Left colon (tissue), 2 donors: ENCODE data around the gene RALGPS1. TPM values are rescaled to one million over a fixed set of nuclear protein-coding genes. Genes with fewer than 3 reads are reported as not detected.
A peak's percentile ranks its signal among the peaks of the same experiment; 100 is the strongest.

Experiments used
- ATAC-seq: fragments of 200-7000 bp; cut with Tn5 transposase; one replicate; pipeline ENCODE4 v1.9.1; 2020; ENCODE audit warnings: mild to moderate bottlenecking, moderate library complexity
- DNase-seq, 2 donors: peaks; one replicate each; pipeline ENCODE4 v3.0.0-alpha.2; 2020
- intact Hi-C, 2 donors: fragments of 100-400 bp; cut with DNase I in 1 of 2; cut with micrococcal nuclease in 1 of 2; formaldehyde crosslinking; loops; one replicate each; pipeline versions ENCODE4 v1.11.2 to v1.14.0; 2022; cut with DNase I, micrococcal nuclease
- total RNA-seq, 2 donors: library from RNA; stranded (reverse); fragmentation: NEBNext Ultra II Directional; extraction: Animal tissue kit (Norgen Biotek cat#: 25700); gene quantifications; one replicate each; pipeline ENCODE4 v1.2.1, GENCODE V29; 2021
- donor health status: DM: no; HTN: no; CAD: no.
- donor health status: DM: yes; HTN: yes; CAD: no.

The RALGPS1 gene
- total RNA-seq, 2 donors from 2014 or later, result 32.7 to 46.5 TPM

DNA sequence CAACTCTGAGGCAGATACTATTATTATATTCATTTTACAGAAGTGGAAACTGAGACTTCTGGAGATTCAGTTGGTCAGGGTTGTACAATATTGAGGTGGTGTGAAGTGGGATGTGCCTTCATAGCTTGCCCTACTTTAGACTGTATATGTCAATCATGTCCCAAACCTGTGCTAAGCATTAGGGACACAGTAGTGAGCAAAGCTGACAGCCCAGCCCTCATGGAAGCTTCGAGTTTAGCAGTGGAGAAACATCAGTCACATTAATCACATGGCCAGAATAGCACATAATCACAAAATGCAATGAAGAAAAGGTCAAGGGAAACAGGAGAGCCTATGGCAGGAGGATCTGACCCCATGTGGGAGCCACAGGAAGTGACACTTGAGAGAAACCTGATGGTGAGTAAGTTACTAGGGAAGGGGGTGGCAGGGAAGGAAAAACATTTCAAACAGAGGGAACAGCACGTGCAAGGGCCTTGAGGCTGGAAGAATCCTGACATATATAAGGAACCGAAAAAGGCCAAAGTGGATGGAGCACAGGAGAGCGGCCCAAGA is 20.5 kb upstream of the RALGPS1 start:
- DNase-seq (no peak), ATAC-seq (no peak)
- intact Hi-C loops, result no loop called here

DNA sequence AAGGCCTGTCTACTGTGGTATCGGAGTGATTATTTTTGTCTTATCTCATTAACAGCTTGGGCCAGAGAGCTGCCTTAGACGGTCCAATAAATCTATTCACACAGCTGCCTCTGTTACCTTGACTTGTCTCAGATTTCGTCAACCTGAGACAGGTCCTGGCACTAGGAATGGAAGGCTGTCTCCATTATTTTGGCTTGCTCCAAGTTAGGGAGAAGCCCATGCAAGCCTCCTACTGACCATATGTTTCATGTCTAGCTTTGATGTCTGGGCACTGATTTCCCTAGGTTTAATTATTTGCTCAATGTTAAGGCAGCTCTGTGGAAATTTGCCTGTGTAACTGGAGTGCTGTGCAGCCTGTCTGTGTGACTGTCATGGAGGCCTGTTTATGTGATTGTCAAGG is 12.4 kb upstream of the RALGPS1 start:
- ATAC-seq (no peak), DNase-seq (no peak)
- intact Hi-C loops, result no loop called here

DNA sequence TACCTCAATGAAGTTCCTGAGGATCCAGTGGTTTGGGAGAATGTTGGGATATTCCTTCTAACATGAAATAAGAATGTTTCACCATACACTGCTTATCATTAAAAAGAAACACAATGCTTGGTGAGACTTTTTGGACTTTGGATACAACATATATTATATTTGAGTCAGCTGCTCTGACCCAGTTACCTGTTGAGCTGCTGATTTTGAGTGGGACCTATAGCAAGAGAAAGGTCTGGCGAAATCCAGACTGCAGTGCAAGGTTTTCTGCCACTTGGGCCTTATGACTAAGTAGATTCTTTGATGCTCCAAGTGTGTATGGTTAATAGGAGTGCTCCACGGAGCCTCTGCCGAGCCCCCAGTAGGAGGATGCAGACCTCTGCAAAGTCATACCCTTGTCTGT is 10.0 kb upstream of the RALGPS1 start:
- DNase-seq, result no peak
- intact Hi-C loops, result no loop called here
- ATAC-seq, result no peak

DNA sequence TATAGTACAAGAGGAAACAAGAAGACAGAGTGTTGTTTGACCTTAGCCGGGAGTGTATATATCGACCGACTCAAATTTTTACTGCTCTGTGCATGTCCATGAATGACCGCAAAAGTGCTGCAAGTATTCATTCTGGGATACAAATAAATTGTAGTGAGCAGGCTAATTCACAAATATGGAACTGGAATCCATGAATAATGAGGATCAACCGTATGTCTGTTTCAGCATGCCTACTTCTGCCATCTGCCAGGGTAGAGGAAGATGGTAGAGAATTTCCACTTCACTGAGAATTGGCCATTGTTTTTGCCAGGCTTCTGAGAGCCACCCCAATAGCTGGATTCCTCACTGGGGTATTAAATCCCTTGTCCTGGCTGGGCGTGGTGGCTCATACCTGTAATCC is 8.5 kb upstream of the RALGPS1 start:
- intact Hi-C loops, result no loop called here
- no peak for ATAC-seq

DNA sequence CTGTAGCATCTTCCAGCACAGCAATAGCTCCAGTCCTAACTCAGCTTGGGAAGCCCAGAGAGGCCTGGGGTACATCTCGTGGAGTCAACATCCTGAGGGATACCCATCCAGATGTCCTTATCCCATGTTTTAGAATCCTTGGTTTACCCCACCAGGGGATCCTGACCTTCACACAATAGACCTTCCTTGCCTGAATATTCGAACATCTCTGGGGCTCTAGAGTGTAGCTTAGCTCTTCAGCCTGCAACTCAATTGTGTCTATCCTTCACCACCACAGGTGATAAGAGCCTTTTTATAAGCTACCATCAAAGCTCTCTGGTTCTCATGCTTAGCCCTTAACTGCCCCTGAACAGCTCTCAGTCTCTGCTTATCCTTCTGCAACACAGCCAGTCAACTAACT is 7.5 kb upstream of the RALGPS1 start:
- ATAC-seq (no peak), DNase-seq (no peak)
- intact Hi-C loops, result no loop called here

More for the DNA sequence above, 8.5 kb upstream of the RALGPS1 start:
- DNase-seq, result no peak

DNA sequence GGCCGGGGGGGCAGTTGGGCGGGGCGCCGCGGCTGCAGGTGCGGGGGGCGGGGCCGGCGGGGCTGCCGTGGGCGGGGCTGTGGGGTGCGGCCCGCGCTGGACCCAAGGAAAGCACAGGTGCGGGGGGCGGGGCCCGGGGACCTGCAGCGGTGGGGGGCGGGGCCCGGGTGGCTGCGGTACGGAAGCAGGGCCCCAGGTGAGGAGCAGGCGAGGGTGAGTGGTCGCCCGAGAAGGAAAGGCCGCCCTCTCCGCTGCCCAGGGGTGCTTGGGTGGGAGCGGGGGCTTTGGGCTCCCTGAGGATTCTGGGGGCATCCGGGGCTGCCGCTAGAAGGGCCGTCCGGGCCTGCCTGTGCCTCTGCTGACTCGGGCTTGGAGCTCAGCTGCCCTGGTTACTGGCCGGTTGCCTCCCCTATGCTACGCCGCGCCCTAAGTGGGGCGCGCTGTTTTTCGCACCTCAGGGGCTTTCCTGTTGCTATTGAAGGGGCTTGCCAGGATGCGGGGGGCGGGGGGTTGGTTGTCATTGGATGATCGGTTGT is 767 bp downstream of the RALGPS1 start:
- DNase-seq (peak; percentile 84 to 95), ATAC-seq (peak; percentile 83)
- intact Hi-C loops, result no loop called here

DNA sequence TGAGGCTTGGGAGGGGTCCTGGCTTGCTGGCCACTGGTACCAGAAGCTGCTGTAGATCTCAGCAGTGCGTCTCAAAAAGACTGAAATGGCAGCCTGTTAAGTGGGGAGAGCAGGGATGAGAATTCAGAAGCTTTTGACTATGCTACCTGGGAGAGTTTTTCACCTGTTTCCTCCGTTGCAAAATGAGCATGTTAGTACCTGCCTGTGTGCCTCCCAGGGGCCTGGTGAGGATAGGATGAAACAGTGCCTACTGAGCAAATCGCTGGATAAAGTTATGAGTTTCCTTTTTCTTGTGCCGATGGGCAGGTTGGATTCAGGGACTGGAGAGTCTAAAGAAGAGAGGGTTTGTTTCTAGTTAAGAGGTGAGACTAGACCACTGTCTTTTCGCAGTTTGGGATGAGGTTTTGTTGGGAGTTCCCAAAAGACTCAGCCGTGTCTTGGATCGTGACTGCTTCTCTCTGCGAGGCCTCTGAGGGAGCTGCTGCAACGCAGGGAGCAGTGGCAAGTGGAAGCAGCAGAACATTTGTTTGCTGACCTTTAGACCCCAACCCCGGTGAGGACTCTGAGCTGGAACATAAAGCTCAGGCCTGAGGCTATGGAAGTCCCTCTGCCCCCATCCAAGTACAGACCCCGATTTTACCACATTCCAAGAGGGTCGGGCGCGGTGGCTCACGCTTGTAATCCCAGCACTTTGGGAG is 1.4 kb downstream of the RALGPS1 start:
- peak in 1 of 2 donors; percentile 11 for DNase-seq
- no peak for ATAC-seq
- intact Hi-C loops, result no loop called here

DNA sequence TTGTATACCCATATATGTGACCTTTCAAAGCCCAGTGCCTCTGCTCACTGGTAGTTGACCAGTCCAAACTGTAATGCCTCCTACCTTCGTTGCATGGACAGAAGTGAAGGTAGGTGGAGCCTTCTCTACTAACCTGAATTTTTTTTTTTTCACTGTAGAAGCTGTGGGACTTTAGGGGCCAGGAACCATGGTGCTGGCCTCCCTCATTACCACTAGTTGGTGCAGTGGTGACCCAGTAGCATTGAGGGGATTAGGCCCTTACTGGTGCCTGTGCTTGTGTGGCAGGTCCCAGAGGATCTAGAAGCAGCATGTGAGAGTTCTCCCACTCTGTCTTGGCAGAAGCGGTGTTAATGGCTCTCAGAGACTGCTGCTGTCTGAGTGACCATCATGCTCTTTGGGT is 2.3 kb downstream of the RALGPS1 start:
- no peak for DNase-seq

DNA sequence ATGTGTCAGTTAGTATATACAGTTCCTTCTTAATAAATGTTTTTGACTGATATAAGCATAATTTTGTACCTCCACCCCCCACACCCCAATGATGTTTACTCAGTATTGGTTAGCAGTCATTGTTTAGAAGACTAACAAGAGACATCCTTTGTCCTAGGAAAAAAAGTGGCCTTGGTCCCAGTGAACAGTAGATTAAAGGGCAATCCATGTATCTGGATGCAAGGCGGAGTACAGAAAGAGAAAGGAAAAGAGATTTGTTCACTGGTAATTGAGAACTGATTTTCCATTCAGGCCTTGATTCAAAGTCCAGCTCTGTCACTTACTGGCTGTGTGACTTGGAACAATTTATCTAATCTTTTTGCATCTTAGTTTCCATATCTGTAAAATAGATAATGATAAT is 4.6 kb downstream of the RALGPS1 start:
- ATAC-seq (no peak), DNase-seq (no peak)
- intact Hi-C loops, result no loop called here

More for the DNA sequence above, 2.3 kb downstream of the RALGPS1 start:
- ATAC-seq, result no peak
- intact Hi-C loops, result no loop called here

DNA sequence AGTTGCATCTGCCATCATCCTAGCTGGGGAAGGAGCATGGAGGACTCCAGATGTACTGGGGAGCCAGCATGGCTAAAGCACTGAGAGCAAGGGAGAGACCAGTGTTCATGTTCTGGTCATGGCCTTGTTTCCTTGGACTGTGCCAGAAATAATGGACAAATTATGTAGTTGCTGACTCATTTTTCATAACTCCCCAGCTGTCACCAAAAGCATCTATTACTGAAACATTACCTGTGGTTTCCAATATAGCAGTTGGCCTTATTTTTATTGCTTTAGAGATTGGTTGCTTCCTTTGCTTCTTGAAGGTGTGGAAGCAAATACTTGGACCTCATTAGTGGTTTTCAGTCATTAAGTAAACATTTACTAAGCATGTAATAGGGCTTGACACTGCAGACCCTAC is 11.3 kb downstream of the RALGPS1 start:
- intact Hi-C loops, result no loop called here
- ATAC-seq (no peak), DNase-seq (no peak)

DNA sequence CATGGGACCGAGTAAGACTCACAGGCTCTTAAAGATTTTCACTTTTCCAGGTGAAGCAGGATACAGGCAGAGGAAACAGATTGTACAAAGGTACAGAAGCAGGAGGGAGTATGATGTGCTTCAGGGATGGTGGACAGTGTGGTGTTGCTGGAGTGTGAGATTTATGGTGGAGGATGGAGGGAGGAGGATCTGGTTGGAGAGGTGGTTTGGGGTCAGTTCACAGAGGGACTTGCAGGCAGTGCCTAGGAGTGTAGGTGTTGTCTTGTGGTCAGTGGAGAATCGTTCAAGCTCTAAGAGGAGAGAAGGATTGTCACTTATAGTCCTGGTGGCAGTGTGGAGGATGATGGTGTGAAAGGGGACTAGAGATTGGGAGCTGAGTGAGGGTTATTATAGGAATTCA is 11.8 kb downstream of the RALGPS1 start:
- ATAC-seq (no peak), DNase-seq (no peak)
- intact Hi-C loops, result no loop called here

DNA sequence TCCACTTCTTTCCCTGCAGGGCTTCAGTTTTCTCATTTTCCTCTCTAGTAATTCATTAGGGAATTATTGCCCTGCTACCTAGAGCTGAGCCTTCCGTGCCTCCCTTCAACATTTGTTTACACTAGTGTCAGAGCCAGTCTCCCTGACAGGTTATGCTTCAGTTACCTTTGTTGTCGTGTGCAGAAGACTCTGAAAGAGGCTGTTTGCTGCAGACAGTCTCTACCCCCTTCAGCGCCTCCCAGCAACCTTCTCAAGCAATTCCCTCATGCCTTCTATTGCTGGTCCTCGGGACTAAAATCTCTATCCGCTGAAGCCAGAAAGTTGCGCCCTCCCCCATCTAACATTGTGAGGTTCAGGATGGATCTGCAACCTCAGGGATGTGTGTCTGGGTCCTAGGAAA is 12.8 kb downstream of the RALGPS1 start:
- DNase-seq (no peak), ATAC-seq (no peak)

DNA sequence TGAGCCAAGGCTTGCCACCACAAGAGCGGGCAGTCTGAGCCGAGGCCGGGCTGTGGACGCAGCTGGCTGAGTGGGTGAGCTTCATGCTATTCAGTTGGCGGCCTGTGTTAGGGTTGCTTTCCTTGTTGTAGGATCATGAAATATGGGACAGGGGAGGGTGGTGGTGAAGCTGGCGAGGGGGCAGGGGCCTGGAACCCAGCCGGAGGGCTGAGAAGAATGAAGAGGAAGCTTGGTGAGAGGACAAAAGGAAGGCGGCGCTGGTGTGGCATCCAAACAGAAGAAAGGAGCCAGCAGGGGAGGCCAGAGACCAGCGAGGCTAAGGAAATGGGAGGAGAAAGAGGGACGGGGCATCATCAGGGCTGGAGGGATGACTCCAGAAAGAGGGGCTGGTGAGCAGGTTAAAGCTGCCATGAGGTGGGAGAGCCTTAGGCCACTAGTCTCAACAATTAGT is 18.3 kb downstream of the RALGPS1 start:
- ATAC-seq, result no peak
- no peak for DNase-seq
- intact Hi-C loops, result no loop called here

More for the DNA sequence above, 12.8 kb downstream of the RALGPS1 start:
- intact Hi-C loops, result no loop called here

DNA sequence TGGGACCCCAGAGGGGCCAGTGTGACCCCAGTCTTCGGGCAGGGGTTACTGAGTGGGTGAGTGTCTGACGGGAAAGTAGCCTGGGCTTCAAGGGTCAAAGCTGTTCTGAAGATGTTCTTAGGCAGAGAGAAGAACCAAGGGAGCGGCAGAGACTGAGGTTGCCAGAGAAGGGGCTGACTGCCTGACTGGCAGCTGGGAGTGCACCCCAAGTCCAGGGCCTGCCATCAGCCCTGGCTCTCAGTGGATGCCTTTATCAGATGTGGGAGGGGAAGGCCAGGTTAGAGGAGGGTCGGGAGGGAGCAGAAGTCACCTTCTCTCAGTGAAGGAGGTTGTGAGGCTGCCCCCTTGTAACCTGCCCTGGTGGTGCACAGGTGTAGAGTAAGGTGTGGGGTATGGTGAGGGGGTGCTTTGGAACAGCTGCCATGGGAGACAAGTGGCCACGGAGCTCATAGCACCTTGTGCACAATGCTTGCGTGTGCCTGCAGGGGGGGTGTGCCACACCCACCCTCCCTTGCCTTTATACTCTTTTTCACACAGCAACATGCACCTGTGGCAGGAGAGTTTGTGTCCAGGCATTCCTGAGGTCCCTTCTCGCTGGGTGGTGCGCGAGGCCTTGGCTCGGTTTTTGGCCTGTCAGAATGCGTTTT is 18.9 kb downstream of the RALGPS1 start:
- intact Hi-C loops, result no loop called here
- ATAC-seq, result no peak
- DNase-seq, result no peak

DNA sequence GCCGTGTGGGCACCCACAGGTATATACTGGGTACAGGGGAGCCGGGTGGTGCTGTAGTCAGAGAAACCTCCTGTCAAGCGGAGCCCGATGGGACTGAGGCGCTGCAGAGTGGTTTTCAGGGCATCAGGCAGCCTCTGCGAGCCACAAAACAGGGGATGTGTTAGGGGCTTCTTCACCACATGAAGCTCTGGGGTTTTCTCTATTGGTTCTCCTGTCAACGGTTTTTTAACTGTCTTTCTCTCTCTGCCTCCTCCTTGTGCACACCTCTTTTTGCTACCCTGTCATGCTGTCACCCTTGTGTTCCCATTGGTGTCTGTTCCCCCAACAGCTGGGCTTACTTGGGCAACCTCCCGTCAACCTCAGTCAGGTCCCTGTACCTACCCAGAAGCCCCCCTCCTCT is 19.9 kb downstream of the RALGPS1 start:
- intact Hi-C loops, result no loop called here

DNA sequence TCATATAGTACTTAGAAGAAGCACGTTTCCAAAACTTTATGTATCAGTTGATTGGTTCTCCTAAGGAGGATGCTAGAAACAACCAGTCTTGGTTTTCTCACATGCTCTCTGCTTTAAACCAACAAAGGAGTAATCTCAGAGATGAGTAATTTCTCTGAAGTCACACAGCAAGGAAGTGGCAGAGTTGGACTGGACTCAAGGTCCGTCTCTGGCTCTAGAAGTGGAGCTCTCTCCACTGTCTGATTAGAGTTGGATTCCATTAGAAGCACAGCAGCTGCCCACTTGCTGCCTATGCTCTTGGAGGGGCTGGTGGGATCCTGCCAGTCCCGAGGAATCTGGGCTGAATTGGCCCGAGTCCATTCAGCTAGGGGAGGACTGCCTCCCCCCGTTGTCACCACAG is 21.0 kb downstream of the RALGPS1 start:
- no peak for ATAC-seq
- intact Hi-C loops, result no loop called here

More for the DNA sequence above, 19.9 kb downstream of the RALGPS1 start:
- DNase-seq (no peak), ATAC-seq (no peak)

DNA sequence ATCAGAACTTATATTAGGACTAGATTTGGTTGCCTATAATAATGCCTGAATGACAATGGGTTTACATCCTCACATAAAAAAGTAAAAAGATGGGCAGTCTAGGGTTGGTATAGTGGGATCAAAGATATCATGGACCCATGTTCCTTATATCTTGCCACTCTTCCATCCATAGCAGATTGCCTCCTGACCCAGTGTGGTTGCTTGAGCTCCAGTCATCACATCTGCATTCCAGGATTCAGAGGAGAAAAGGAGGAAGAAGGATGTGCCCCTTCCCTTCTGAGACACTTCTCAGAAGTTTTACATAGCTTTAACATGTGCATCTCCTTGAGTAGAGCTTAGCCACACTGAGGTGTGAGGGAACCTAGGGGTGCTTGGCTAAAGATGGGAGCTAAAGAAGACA is 22.9 kb downstream of the RALGPS1 start:
- no peak for ATAC-seq
- intact Hi-C loops, result no loop called here
- DNase-seq, result no peak

More for the DNA sequence above, 21.0 kb downstream of the RALGPS1 start:
- no peak for DNase-seq

DNA sequence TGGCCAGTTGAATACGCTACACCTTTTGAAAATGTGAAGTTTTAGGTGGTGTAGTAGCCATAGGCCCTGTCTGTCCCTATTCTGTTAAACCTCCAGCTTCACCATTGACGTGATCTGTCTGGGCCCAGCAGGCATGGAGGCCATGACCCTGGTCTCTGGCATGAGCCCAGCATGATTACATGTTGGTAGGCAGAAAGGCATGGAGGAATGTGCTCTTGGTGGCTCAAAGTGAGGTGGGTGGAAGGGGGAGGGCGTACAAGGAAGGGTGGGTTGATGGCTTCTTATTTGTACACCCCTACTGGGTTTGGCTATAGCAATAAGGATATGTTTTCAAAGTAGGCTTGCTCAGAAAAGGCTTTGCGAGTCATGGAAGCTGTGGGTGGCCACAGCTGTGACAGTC is 23.7 kb downstream of the RALGPS1 start:
- intact Hi-C loops, result no loop called here
- ATAC-seq (no peak), DNase-seq (no peak)

DNA sequence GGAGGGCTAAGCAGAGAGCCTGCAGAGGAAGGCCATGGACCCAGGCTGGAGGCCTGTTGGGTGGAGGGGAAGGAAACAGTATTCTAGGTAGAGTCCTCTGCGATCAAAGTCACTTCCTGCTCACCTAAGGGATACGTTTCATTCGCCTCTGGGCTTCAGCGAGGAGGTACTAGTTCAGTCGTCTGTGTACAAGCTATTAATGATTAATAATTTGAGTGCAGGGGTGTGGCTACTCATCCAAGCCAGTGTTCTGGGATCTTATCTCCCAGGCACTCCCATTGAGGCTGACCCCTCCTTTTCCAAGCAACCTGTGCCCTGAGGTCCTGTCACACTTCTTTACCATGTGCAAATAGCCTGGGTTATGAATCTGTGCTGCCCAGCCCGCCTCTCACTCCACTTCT is 25.2 kb downstream of the RALGPS1 start:
- no peak for DNase-seq

DNA sequence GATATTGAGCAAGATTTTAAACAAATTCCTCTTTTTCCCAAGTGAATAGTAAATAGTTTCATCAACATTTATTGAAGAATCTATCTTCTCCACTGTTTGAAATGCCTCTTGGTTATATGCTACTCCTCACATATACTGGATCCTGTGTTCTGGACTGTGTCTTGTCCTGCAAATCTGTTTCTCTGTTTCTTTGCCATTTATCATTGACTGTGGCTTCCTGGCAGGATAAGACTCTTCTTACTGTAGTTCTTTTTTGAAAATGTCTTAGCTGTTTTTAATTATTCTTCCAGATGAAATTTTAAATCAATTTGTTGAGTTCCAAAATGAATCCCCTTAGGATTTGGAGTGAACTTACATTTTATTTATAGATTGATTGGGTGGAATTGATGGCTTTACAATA is 27.8 kb downstream of the RALGPS1 start:
- DNase-seq (no peak), ATAC-seq (no peak)
- intact Hi-C loops, result loop anchor here in 1 of 2 donors (10.0 kb wide), 1 partner anchor 262 kb away; no protein-coding TSS in a partner anchor

More for the DNA sequence above, 25.2 kb downstream of the RALGPS1 start:
- intact Hi-C loops, result loop anchor here (2.0 to 10.0 kb wide), 2 partner anchors 259 to 265 kb away; no protein-coding TSS in a partner anchor
- peak; percentile 82 for ATAC-seq
